B cell (primary cell): ENCODE data around the gene TMEM163. TPM values are rescaled to one million over a fixed set of nuclear protein-coding genes. Genes with fewer than 3 reads are reported as not detected.

Experiments used
- ATAC-seq: fragments of 200-7000 bp; cut with Tn5 transposase; one replicate; pipeline ENCODE4 v1.10.0; 2021; ENCODE audit warnings: low read depth, mild to moderate bottlenecking, moderate number of reproducible peaks, moderate library complexity
- CTCF ChIA-PET: fragments of 350-600 bp; sonication (Branson Sonifier 250); formaldehyde crosslinking; loops from one replicate; lab custom pipeline; 2021; ENCODE audit warnings: antibody characterized with exemption, inconsistent platforms; lab: Charles Lee
- POLR2A ChIA-PET: fragments of 350-600 bp; sonication (Branson Sonifier 250); formaldehyde crosslinking; loops from one replicate; lab custom pipeline; 2021; ENCODE audit warnings: antibody characterized with exemption; lab: Charles Lee
- DNase-seq: peaks from one replicate; pipeline ENCODE4 v3.0.0; 2013
- H2AFZ ChIP-seq: 2 replicates; pipeline ENCODE4 v1.6.1; 2012; ENCODE audit warnings: mild to moderate bottlenecking, low read depth, low read length; ENCODE audit not compliant: insufficient read depth, poor library complexity, severe bottlenecking
- H3K27ac ChIP-seq, 2 donors: 1 replicate in 1 of 2; 2 replicates in 1 of 2; pipeline ENCODE4 v1.5.1; 2012 to 2013; ENCODE audit warnings: low read length in 2 of 2, mild to moderate bottlenecking in 2 of 2, moderate library complexity in 1 of 2
- H3K27me3 ChIP-seq, 4 experiments: fragments of 200-600 bp in 1 of 4; sonication (generic) in 1 of 4; replicated peaks in 1 of 4; 1 replicate in 2 of 4; 2 replicates in 2 of 4; pipeline versions ENCODE4 v1.6.1 to v1.7.0; 2013 to 2016; ENCODE audit warnings: low read length in 3 of 4, mild to moderate bottlenecking in 2 of 4, mixed read lengths in 1 of 4, moderate library complexity in 1 of 4; ENCODE audit not compliant: insufficient read depth in 4 of 4, control insufficient read depth in 3 of 4; ENCODE audit errors: control extremely low read depth in 1 of 4
- H3K36me3 ChIP-seq, 2 experiments: replicated peaks in 1 of 2; 1 replicate in 1 of 2; 2 replicates in 1 of 2; pipeline versions ENCODE4 v1.6.1 to v1.7.1; 2013; ENCODE audit warnings: low read length in 1 of 2; ENCODE audit not compliant: insufficient read depth in 2 of 2, control insufficient read depth in 1 of 2; ENCODE audit errors: control extremely low read depth in 1 of 2, extremely low read depth in 1 of 2
- H3K4me1 ChIP-seq, 2 donors: fragments of 200-600 bp in 1 of 2; sonication (generic) in 1 of 2; 1 replicate in 1 of 2; 2 replicates in 1 of 2; pipeline versions ENCODE4 v1.5.1 to v1.6.1; 2013 to 2017; ENCODE audit warnings: low read length in 2 of 2; ENCODE audit not compliant: control insufficient read depth in 2 of 2, insufficient read depth in 2 of 2
- H3K4me2 ChIP-seq: replicated peaks from 2 replicates; pipeline ENCODE3; 2012; ENCODE audit warnings: mild to moderate bottlenecking, low read depth, low read length; ENCODE audit not compliant: poor library complexity, severe bottlenecking
- H3K4me3 ChIP-seq, 5 experiments: fragments of 200-600 bp in 1 of 5; sonication (generic) in 1 of 5; 1 replicate in 3 of 5; 2 replicates in 2 of 5; pipeline versions ENCODE4 v1.5.1 to v1.7.0; 2011 to 2016; ENCODE audit warnings: low read length in 4 of 5, mild to moderate bottlenecking in 4 of 5, low read depth in 2 of 5, control low read depth in 1 of 5, moderate library complexity in 1 of 5; ENCODE audit not compliant: insufficient read depth in 1 of 5; ENCODE audit errors: control extremely low read depth in 1 of 5, extremely low read depth in 1 of 5
- H3K79me2 ChIP-seq: fragments of 200-600 bp; sonication (generic); one replicate; pipeline ENCODE4 v1.6.0; 2016; ENCODE audit warnings: low read length; ENCODE audit not compliant: control insufficient read depth, insufficient read depth
- H3K9ac ChIP-seq: fragments of 200-600 bp; sonication (generic); 2 replicates; pipeline ENCODE4 v1.6.1; 2017; ENCODE audit warnings: mild to moderate bottlenecking, low read length, moderate library complexity
- H3K9me3 ChIP-seq, 3 donors: one replicate each; pipeline versions ENCODE4 v1.6.1 to v1.7.1; 2013; ENCODE audit warnings: low read length in 2 of 3; ENCODE audit not compliant: control insufficient read depth in 2 of 3, insufficient read depth in 1 of 3; ENCODE audit errors: control extremely low read depth in 1 of 3
- H4K20me1 ChIP-seq: 2 replicates; pipeline ENCODE4 v1.6.0; 2012; ENCODE audit warnings: mild to moderate bottlenecking, low read length; ENCODE audit not compliant: insufficient read depth, control insufficient read depth, poor library complexity, severe bottlenecking
- H3K27ac Mint-ChIP-seq: one replicate; pipeline ENCODE4 v1.8.0; 2021; ENCODE audit warnings: mixed read lengths
- H3K27me3 Mint-ChIP-seq: one replicate; pipeline ENCODE4 v1.8.0; 2021; ENCODE audit warnings: mixed read lengths
- H3K4me1 Mint-ChIP-seq: one replicate; pipeline ENCODE4 v1.8.0; 2021; ENCODE audit warnings: mixed read lengths
- H3K4me3 Mint-ChIP-seq: one replicate; pipeline ENCODE4 v1.8.0; 2021; ENCODE audit warnings: mixed read lengths
- H3K9me3 Mint-ChIP-seq: one replicate; pipeline ENCODE4 v1.8.0; 2022; ENCODE audit warnings: mixed read lengths; ENCODE audit not compliant: insufficient read depth
- EZH2 ChIP-seq: IDR thresholded peaks from 2 replicates; pipeline ENCODE4 v1.6.1; 2012; ENCODE audit warnings: borderline replicate concordance, low read depth, mild to moderate bottlenecking, moderate library complexity, low read length; ENCODE audit not compliant: insufficient read depth, poor library complexity, severe bottlenecking
- WGBS: methylation state at CpG from one replicate; pipeline ENCODE4 v1.1.5; 2013; ENCODE audit warnings: missing lambda C conversion rate; ENCODE audit not compliant: insufficient coverage; 5-methylcytosine and 5-hydroxymethylcytosine counted together
- intact Hi-C: fragments of 100-400 bp; cut with micrococcal nuclease; formaldehyde crosslinking; loops from one replicate; pipeline ENCODE4 v1.10.0; 2022
- polyA plus RNA-seq: library from polyadenylated mRNA; depleted of rRNA; stranded (reverse); fragments of >200 nt; gene quantifications from 2 replicates; pipeline ENCODE4 v1.2.3, GENCODE V29; 2012
- total RNA-seq, 2 donors: library from RNA; stranded (reverse); fragments of 120-200 nt in 1 of 2; gene quantifications; 1 replicate in 1 of 2; 2 replicates in 1 of 2; pipeline versions ENCODE4 v1.2.3 to v1.2.4, GENCODE V29; 2013 to 2022
- TF ChIP-seq, protein P1 (sequence below): fragments of 200-600 bp; IDR thresholded peaks from one replicate; pipeline ENCODE4 v1.8.0; 2022; ENCODE audit warnings: antibody characterized with exemption, mild to moderate bottlenecking

The TMEM163 gene
- total and polyA plus RNA-seq, 2 donors (not counting 1 experiment from before 2014, with no cell fraction given), result 2.6 to 5.6 TPM

- no peaks in the 10 kb centered on the region for H3K9me3 ChIP-seq
- H3K27ac ChIP-seq, result no peak overlapping the region
- TF ChIP-seq, protein P1, sequence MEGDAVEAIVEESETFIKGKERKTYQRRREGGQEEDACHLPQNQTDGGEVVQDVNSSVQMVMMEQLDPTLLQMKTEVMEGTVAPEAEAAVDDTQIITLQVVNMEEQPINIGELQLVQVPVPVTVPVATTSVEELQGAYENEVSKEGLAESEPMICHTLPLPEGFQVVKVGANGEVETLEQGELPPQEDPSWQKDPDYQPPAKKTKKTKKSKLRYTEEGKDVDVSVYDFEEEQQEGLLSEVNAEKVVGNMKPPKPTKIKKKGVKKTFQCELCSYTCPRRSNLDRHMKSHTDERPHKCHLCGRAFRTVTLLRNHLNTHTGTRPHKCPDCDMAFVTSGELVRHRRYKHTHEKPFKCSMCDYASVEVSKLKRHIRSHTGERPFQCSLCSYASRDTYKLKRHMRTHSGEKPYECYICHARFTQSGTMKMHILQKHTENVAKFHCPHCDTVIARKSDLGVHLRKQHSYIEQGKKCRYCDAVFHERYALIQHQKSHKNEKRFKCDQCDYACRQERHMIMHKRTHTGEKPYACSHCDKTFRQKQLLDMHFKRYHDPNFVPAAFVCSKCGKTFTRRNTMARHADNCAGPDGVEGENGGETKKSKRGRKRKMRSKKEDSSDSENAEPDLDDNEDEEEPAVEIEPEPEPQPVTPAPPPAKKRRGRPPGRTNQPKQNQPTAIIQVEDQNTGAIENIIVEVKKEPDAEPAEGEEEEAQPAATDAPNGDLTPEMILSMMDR, result no peak
- no peak for TF ChIP-seq EZH2
- H3K79me2 ChIP-seq, result no peaks in the 10 kb centered on the region
- intact Hi-C loops, result no loop called here
- CTCF ChIA-PET, result no interaction called here
- no peak overlapping the region for H2AFZ ChIP-seq
- POLR2A ChIA-PET, result no interaction called here
- no peaks in the 10 kb centered on the region for H3K9me3 Mint-ChIP-seq
- DNase-seq, result no peak
- H3K27me3 ChIP-seq, result no peaks in the 10 kb centered on the region
- no peak overlapping the region for H3K27ac Mint-ChIP-seq
- no peaks in the 10 kb centered on the region for H3K4me1 Mint-ChIP-seq
- H4K20me1 ChIP-seq, result no peaks in the 10 kb centered on the region
- no peak for ATAC-seq
- no peaks in the 10 kb centered on the region for H3K36me3 ChIP-seq
- H3K4me3 Mint-ChIP-seq, result no peak overlapping the region
- 96% methylated on average over 5 of the region's 5 CpGs for WGBS
- H3K4me3 ChIP-seq, result no peak overlapping the region
- H3K27me3 Mint-ChIP-seq, result no peaks in the 10 kb centered on the region
- H3K9ac ChIP-seq, result no peak overlapping the region
- H3K4me2 ChIP-seq, result no peak overlapping the region
- no peaks in the 10 kb centered on the region for H3K4me1 ChIP-seq
These were observed 178.8 kb downstream of the TMEM163 start for GRCh38 chr2:134539981-134540380.

DNA sequence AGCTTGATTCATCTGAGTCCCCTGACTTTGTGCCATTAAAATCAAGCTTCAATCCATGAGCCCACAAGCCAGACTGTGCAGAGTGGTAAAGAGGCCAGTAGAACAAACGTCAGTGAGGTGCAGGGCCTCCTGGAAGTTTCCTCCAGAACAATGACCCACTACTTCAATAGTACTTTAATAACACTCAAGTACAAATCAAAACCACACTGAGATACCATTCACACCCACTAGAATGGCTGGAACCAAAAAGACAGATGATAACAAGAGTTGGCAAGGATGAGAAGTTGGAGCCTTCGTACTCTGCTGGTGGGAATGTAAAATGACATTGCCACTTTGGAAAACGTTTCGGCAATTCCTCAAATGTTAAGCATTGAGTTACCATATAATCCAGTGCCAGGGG is 181.1 kb downstream of the TMEM163 start:
- Histone ChIP-seq H4K20me1 (no peaks in the 10 kb centered on the region), H3K4me3 (no peak overlapping the region), H3K27ac (no peak overlapping the region), H3K27me3 (no peaks in the 10 kb centered on the region), H2AFZ (no peak overlapping the region), H3K4me2 (no peak overlapping the region), H3K9me3 (no peaks in the 10 kb centered on the region), H3K36me3 (no peaks in the 10 kb centered on the region), H3K4me1 (no peaks in the 10 kb centered on the region), H3K9ac (no peak overlapping the region), H3K79me2 (no peaks in the 10 kb centered on the region)
- DNase-seq (no peak), ATAC-seq (no peak)
- Mint-ChIP-seq H3K4me3 (no peak overlapping the region), H3K4me1 (no peaks in the 10 kb centered on the region), H3K27me3 (no peaks in the 10 kb centered on the region), H3K27ac (no peak overlapping the region), H3K9me3 (no peaks in the 10 kb centered on the region)
- ChIA-PET CTCF (no interaction called here), POLR2A (no interaction called here)
- intact Hi-C loops, result no loop called here
- TF ChIP-seq EZH2, result no peak
- TF ChIP-seq, protein P1, result no peak
- 95% methylated on average over 2 of the region's 4 CpGs for WGBS
